ENCODE measurements around the gene RACGAP1.

DNA sequence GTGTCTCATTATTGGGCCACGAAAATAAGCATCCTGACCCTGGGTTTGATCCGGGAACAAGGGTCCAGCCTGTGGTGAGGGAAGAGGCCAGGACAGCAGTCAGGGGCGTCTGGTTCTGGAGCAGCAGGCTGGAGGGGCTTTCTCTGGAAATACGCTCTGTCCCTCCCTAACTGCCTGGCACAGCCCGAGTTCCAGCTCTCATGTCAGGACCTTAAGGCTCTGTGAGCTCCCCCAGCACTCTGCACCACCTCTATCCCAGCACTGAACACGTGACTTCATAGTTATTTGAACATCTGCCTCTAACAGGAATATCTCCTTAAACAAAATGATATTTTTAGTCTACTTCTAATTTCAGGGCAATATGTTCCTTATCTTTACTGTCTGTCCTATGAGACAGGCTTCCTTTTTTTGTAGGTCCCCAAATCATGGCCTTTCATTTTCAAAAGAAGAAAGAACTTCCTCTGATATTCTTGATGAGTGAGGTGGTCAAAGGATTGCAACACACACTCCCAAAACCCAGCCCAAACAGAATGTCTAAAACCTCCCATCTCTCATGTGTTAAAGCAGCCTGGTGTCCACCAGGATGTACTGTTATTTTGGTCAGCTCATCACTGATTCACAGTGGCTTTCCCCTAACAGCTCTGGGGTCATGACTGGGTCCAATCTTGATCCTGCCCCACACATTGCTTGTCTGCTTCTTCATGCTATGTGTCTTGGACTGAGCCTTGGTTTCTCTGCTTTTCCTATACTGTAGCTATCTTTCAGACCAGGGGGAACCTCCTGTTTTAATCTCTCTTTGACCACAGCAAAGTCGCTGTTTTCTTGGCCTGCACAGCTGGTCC is 42.8 kb downstream of the RACGAP1 start:
- TF ChIP-seq EZH2 (IDR thresholded peaks at IDR 0.05; ENCODE audit: low read depth, low read length, severe bottlenecking): no peak
- TF ChIP-seq POLR2A (IDR thresholded peaks at IDR 0.05; ENCODE audit: control extremely low read depth in 1 of 2, low read depth in 2 of 2, low read length in 2 of 2): no peak
- TF ChIP-seq RAD21 (IDR thresholded peaks at IDR 0.05 in 1 of 2, conservative IDR thresholded peaks at IDR 0.05 in 1 of 2; ENCODE audit: low read depth in 2 of 2, low read length in 2 of 2): no peak
- no peak for TF ChIP-seq RXRA (IDR thresholded peaks at IDR 0.05; ENCODE audit: insufficient read depth, low read depth, low read length)
- TF ChIP-seq JUN (IDR thresholded peaks at IDR 0.05; ENCODE audit: low read depth, low read length): no peak
- TF ChIP-seq, protein P1, sequence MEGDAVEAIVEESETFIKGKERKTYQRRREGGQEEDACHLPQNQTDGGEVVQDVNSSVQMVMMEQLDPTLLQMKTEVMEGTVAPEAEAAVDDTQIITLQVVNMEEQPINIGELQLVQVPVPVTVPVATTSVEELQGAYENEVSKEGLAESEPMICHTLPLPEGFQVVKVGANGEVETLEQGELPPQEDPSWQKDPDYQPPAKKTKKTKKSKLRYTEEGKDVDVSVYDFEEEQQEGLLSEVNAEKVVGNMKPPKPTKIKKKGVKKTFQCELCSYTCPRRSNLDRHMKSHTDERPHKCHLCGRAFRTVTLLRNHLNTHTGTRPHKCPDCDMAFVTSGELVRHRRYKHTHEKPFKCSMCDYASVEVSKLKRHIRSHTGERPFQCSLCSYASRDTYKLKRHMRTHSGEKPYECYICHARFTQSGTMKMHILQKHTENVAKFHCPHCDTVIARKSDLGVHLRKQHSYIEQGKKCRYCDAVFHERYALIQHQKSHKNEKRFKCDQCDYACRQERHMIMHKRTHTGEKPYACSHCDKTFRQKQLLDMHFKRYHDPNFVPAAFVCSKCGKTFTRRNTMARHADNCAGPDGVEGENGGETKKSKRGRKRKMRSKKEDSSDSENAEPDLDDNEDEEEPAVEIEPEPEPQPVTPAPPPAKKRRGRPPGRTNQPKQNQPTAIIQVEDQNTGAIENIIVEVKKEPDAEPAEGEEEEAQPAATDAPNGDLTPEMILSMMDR (IDR thresholded peaks at IDR 0.05; ENCODE audit: control extremely low read depth in 1 of 3, insufficient read depth in 1 of 3, low read depth in 1 of 3, low read length in 3 of 3): no peak
- TF ChIP-seq RNF2 (IDR thresholded peaks at IDR 0.05; ENCODE audit: borderline replicate concordance, low read depth, low read length, missing control alignments, poor library complexity, severe bottlenecking): no peak
- no peak for TF ChIP-seq EP300 (IDR thresholded peaks at IDR 0.05; ENCODE audit: borderline replicate concordance in 1 of 2, low read depth in 2 of 2, low read length in 2 of 2)
- TF ChIP-seq HDAC2 (IDR thresholded peaks at IDR 0.05; ENCODE audit: borderline replicate concordance in 1 of 2, low read depth in 2 of 2, low read length in 2 of 2): no peak
- TF ChIP-seq ZNF274 (IDR thresholded peaks at IDR 0.05; ENCODE audit: borderline replicate concordance, extremely low read depth, low read length): no peak
- TF ChIP-seq TAF1 (IDR thresholded peaks at IDR 0.05; ENCODE audit: low read depth, low read length): no peak
